ENCODE measurements around the gene GSTK1. TPM values are rescaled to one million over a fixed set of nuclear protein-coding genes. Genes with fewer than 3 reads are reported as not detected.
A peak's percentile ranks its signal among the peaks of the same experiment; 100 is the strongest.

Gene GSTK1
- total and polyA plus RNA-seq, 4 donors = 98.9 to 253 (median 187) TPM

- no peaks in the 10 kb centered on the region for H3K36me3 ChIP-seq (ENCODE audit: control insufficient read depth in 4 of 4, insufficient read depth in 3 of 4, low read depth in 1 of 4, low read length in 3 of 4)
- TF ChIP-seq, protein P1, sequence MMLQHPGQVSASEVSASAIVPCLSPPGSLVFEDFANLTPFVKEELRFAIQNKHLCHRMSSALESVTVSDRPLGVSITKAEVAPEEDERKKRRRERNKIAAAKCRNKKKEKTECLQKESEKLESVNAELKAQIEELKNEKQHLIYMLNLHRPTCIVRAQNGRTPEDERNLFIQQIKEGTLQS (IDR thresholded peaks at IDR 0.05) = peak; percentile 83
- TF ChIP-seq, protein P2, sequence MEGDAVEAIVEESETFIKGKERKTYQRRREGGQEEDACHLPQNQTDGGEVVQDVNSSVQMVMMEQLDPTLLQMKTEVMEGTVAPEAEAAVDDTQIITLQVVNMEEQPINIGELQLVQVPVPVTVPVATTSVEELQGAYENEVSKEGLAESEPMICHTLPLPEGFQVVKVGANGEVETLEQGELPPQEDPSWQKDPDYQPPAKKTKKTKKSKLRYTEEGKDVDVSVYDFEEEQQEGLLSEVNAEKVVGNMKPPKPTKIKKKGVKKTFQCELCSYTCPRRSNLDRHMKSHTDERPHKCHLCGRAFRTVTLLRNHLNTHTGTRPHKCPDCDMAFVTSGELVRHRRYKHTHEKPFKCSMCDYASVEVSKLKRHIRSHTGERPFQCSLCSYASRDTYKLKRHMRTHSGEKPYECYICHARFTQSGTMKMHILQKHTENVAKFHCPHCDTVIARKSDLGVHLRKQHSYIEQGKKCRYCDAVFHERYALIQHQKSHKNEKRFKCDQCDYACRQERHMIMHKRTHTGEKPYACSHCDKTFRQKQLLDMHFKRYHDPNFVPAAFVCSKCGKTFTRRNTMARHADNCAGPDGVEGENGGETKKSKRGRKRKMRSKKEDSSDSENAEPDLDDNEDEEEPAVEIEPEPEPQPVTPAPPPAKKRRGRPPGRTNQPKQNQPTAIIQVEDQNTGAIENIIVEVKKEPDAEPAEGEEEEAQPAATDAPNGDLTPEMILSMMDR (IDR thresholded peaks at IDR 0.05; ENCODE audit: low read depth, low read length, missing input control) = peak; percentile 92
- no peak for TF ChIP-seq NR2F2 (IDR thresholded peaks at IDR 0.05)
- TF ChIP-seq ZBTB33 (IDR thresholded peaks at IDR 0.05) = no peak
- TF ChIP-seq, protein P3, sequence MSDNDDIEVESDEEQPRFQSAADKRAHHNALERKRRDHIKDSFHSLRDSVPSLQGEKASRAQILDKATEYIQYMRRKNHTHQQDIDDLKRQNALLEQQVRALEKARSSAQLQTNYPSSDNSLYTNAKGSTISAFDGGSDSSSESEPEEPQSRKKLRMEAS (IDR thresholded peaks at IDR 0.05) = no peak
- TF ChIP-seq JUND (IDR thresholded peaks at IDR 0.05) = peak; percentile 26 to 44
- no peak for TF ChIP-seq FOXA1 (IDR thresholded peaks at IDR 0.05)
- peak; percentile 83 to 88 for TF ChIP-seq HNF4A (conservative IDR thresholded peaks at IDR 0.05)
- TF ChIP-seq YY1 (IDR thresholded peaks at IDR 0.05) = no peak
- TF ChIP-seq RXRA (IDR thresholded peaks at IDR 0.05) = peak; percentile 64 to 68
- TF ChIP-seq FOXA2 (IDR thresholded peaks at IDR 0.05) = peak; percentile 5
- TF ChIP-seq REST (IDR thresholded peaks at IDR 0.05) = no peak
- TF ChIP-seq GABPA (IDR thresholded peaks at IDR 0.05 in 1 of 2, conservative IDR thresholded peaks at IDR 0.05 in 1 of 2) = no peak
- peak; percentile 72 for TF ChIP-seq SP1 (IDR thresholded peaks at IDR 0.05)
- peak; percentile 91 to 97 for TF ChIP-seq RAD21 (IDR thresholded peaks at IDR 0.05)
- TF ChIP-seq HNF4G (IDR thresholded peaks at IDR 0.05) = peak; percentile 58
- TF ChIP-seq EGR1 (IDR thresholded peaks at IDR 0.05; ENCODE audit: low read depth in 2 of 2) = no peak
- no peak for TF ChIP-seq TAF1 (conservative IDR thresholded peaks at IDR 0.05)
- H3K4me3 ChIP-seq (ENCODE audit: low read depth in 1 of 3, low read length in 3 of 3) = peak overlapping the region in 2 of 3 donors; percentile 8 to 22
- peak overlapping the region in 1 of 2 donors; percentile 39 for H3K9ac ChIP-seq (ENCODE audit: low read depth in 1 of 2, low read length in 2 of 2)
- 14% methylated on average over 9 of the region's 9 CpGs for WGBS
- DNase-seq (ENCODE audit: low spot score) = peak; percentile 65
- H3K9me3 ChIP-seq (ENCODE audit: control insufficient read depth in 4 of 4, low read length in 3 of 4) = peaks cover 0 to 2% (median under 1%) of the 10 kb centered on the region in 4 donors
- H3K4me1 ChIP-seq (ENCODE audit: control insufficient read depth in 4 of 4, insufficient read depth in 4 of 4, low read length in 3 of 4) = peaks cover 2 to 19% (median 11%) of the 10 kb centered on the region in 4 donors
- H3K27me3 ChIP-seq (ENCODE audit: control insufficient read depth in 4 of 4, insufficient read depth in 4 of 4, low read length in 3 of 4) = no peaks in the 10 kb centered on the region
- peak overlapping the region; percentile 29 to 73 for H3K27ac ChIP-seq (ENCODE audit: low read depth in 1 of 2, low read length in 2 of 2)
Measured at GRCh38 chr7:143240291-143241168, 22.7 kb upstream of the GSTK1 start.
